Gastroesophageal sphincter (tissue), 3 donors: Measurements from ENCODE around the gene MXRA8.
A peak's percentile ranks its signal among the peaks of the same experiment; 100 is the strongest.

Source experiments
- EP300 ChIP-seq: sonication (generic); formaldehyde crosslinking; IDR thresholded peaks from one replicate; pipeline ENCODE4 v1.6.1; 2017; ENCODE audit warnings: antibody characterized with exemption, mild to moderate bottlenecking
- POLR2A ChIP-seq, 2 donors: fragments of 450-650 bp; IDR thresholded peaks; one replicate each; pipeline ENCODE4 v1.6.1; 2017; ENCODE audit warnings: antibody characterized with exemption in 2 of 2, mild to moderate bottlenecking in 2 of 2, moderate library complexity in 1 of 2
- POLR2AphosphoS5 ChIP-seq: sonication (generic); formaldehyde crosslinking; IDR thresholded peaks from one replicate; pipeline ENCODE4 v1.6.1; 2017; ENCODE audit warnings: antibody characterized with exemption
- TF ChIP-seq, protein P1 (sequence below), 4 experiments: fragments of 200-600 bp in 2 of 4; fragments of 450-650 bp in 2 of 4; sonication (generic) in 1 of 4; IDR thresholded peaks; one replicate each; pipeline ENCODE4 v1.5.1; 2017 to 2019; ENCODE audit warnings: antibody characterized with exemption in 4 of 4, mild to moderate bottlenecking in 2 of 4, moderate library complexity in 2 of 4

DNA sequence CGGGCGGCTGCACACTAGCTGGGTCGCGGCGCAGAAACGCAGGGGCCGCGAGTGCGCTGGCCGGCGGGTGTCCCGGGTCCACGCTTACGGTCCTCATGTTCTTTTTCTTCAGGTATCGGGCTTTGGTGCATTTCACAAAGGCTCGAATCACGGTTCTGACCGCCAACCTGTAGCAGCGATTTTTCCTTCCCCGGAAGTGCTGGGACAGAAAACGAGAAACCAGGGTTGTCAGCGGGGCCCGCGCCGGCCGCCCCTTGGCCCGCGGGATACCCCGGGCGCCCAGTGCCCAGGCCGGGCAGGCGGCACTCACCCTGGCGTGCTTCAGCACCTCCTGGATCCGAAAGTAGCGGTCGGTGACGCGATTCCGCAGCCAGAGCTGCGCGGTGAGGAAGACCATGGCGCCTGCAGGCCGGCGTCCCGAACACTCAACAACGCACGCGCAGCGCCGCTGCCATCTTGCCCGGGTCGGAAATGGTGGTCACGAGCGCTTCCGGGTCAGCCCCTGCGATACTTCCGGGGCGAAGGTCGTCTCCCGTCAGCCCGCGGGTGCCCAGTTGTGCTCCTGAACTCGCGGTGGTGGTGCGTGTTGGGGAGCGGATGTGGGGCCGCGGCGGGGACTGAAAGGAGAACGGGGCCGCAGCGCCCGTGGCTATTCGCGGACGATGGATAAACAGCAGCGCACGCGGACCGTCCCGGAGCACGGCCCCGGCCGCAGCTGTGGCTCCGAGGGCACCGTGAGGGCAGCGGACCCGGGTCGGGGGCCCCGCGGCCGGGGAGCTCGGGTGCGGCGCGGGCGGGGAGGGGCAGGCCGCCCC, 48.7 kb upstream of the MXRA8 start, which contains the start of gene MRPL20:
- TF ChIP-seq, protein P1, sequence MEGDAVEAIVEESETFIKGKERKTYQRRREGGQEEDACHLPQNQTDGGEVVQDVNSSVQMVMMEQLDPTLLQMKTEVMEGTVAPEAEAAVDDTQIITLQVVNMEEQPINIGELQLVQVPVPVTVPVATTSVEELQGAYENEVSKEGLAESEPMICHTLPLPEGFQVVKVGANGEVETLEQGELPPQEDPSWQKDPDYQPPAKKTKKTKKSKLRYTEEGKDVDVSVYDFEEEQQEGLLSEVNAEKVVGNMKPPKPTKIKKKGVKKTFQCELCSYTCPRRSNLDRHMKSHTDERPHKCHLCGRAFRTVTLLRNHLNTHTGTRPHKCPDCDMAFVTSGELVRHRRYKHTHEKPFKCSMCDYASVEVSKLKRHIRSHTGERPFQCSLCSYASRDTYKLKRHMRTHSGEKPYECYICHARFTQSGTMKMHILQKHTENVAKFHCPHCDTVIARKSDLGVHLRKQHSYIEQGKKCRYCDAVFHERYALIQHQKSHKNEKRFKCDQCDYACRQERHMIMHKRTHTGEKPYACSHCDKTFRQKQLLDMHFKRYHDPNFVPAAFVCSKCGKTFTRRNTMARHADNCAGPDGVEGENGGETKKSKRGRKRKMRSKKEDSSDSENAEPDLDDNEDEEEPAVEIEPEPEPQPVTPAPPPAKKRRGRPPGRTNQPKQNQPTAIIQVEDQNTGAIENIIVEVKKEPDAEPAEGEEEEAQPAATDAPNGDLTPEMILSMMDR (IDR thresholded peaks at IDR 0.05) = peak in 1 of 4 experiments; percentile 9
- TF ChIP-seq POLR2A (IDR thresholded peaks at IDR 0.05) = peak; percentile 64 to 76
- peak; percentile 92 for TF ChIP-seq POLR2AphosphoS5
- TF ChIP-seq EP300 = no peak
